Measurements from ENCODE around the gene IL31RA. TPM values are rescaled to one million over a fixed set of nuclear protein-coding genes. Genes with fewer than 3 reads are reported as not detected.
"Not testable (repeated sequence)": the region's sequence is repeated elsewhere in the genome, so short reads cannot be mapped to it uniquely, and the experiment has no call there.

The IL31RA gene
- polyA plus RNA-seq (ENCODE audit: insufficient read length in 4 of 4): under 1 TPM in 3 of 4 donors, not detected in 1; 0.07 to 0.14 (median 0.14) TPM

- DNase-seq (ENCODE audit: low read depth in 4 of 4, low spot score in 3 of 4): no peak
These were observed at the start of gene IL31RA for GRCh38 chr5:55850839-55851674. Gene IL31RA, plus strand, starts transcription at chr5:55851357. Its CDS starts 214 bp downstream, at chr5:55851571.

- DNase-seq (ENCODE audit: low read depth in 4 of 4, low spot score in 3 of 4): not testable (repeated sequence)
These were observed 42.3 kb upstream of the IL31RA start for GRCh38 chr5:55808814-55809213.

GRCh38 chr5:55815939-55816338, 35.2 kb upstream of the IL31RA start:
- DNase-seq (ENCODE audit: low read depth in 4 of 4, low spot score in 3 of 4): not testable (repeated sequence)

GRCh38 chr5:55816342-55816741, 34.8 kb upstream of the IL31RA start:
- no peak for DNase-seq (ENCODE audit: low read depth in 4 of 4, low spot score in 3 of 4)

- DNase-seq (ENCODE audit: low read depth in 4 of 4, low spot score in 3 of 4): no peak
These were observed 34.1 kb upstream of the IL31RA start for GRCh38 chr5:55817030-55817429.

GRCh38 chr5:55820488-55820887, 30.7 kb upstream of the IL31RA start:
- no peak for DNase-seq (ENCODE audit: low read depth in 4 of 4, low spot score in 3 of 4)

- peak in 2 of 4 donors; percentile 5 to 12 for DNase-seq (ENCODE audit: low read depth in 4 of 4, low spot score in 3 of 4)
These were observed 29.2 kb upstream of the IL31RA start for GRCh38 chr5:55821731-55822512.

GRCh38 chr5:55823151-55823796, 27.9 kb upstream of the IL31RA start:
- DNase-seq (ENCODE audit: low read depth in 4 of 4, low spot score in 3 of 4): no peak

- DNase-seq (ENCODE audit: low read depth in 4 of 4, low spot score in 3 of 4): no peak
These were observed 21.2 kb upstream of the IL31RA start for GRCh38 chr5:55829956-55830355.

- DNase-seq (ENCODE audit: low read depth in 4 of 4, low spot score in 3 of 4): no peak
These were observed 18.7 kb upstream of the IL31RA start for GRCh38 chr5:55832446-55832845.

- DNase-seq (ENCODE audit: low read depth in 4 of 4, low spot score in 3 of 4): no peak
These were observed 15.0 kb upstream of the IL31RA start for GRCh38 chr5:55836191-55836590.

- no peak for DNase-seq (ENCODE audit: low read depth in 4 of 4, low spot score in 3 of 4)
These were observed 9.2 kb upstream of the IL31RA start for GRCh38 chr5:55841976-55842375.

GRCh38 chr5:55847837-55848236, 3.3 kb upstream of the IL31RA start:
- no peak for DNase-seq (ENCODE audit: low read depth in 4 of 4, low spot score in 3 of 4)

- no peak for DNase-seq (ENCODE audit: low read depth in 4 of 4, low spot score in 3 of 4)
These were observed 2.4 kb upstream of the IL31RA start for GRCh38 chr5:55848783-55849182.

- DNase-seq (ENCODE audit: low read depth in 4 of 4, low spot score in 3 of 4): no peak
These were observed 470 bp downstream of the IL31RA start for GRCh38 chr5:55851675-55851979.

- DNase-seq (ENCODE audit: low read depth in 4 of 4, low spot score in 3 of 4): no peak
These were observed 1.3 kb downstream of the IL31RA start for GRCh38 chr5:55852503-55852902.

GRCh38 chr5:55853041-55853670, 2.0 kb downstream of the IL31RA start:
- DNase-seq (ENCODE audit: low read depth in 4 of 4, low spot score in 3 of 4): no peak

GRCh38 chr5:55853818-55854217, 2.7 kb downstream of the IL31RA start:
- no peak for DNase-seq (ENCODE audit: low read depth in 4 of 4, low spot score in 3 of 4)

- DNase-seq (ENCODE audit: low read depth in 4 of 4, low spot score in 3 of 4): no peak
These were observed 4.4 kb downstream of the IL31RA start for GRCh38 chr5:55855509-55855908.

GRCh38 chr5:55856516-55857246, 5.5 kb downstream of the IL31RA start:
- DNase-seq (ENCODE audit: low read depth in 4 of 4, low spot score in 3 of 4): no peak

All from left renal pelvis (tissue), 4 donors.